ENCODE results near the gene CCDC178. TPM values are rescaled to one million over a fixed set of nuclear protein-coding genes. Genes with fewer than 3 reads are reported as not detected.

CCDC178 gene, protein sequence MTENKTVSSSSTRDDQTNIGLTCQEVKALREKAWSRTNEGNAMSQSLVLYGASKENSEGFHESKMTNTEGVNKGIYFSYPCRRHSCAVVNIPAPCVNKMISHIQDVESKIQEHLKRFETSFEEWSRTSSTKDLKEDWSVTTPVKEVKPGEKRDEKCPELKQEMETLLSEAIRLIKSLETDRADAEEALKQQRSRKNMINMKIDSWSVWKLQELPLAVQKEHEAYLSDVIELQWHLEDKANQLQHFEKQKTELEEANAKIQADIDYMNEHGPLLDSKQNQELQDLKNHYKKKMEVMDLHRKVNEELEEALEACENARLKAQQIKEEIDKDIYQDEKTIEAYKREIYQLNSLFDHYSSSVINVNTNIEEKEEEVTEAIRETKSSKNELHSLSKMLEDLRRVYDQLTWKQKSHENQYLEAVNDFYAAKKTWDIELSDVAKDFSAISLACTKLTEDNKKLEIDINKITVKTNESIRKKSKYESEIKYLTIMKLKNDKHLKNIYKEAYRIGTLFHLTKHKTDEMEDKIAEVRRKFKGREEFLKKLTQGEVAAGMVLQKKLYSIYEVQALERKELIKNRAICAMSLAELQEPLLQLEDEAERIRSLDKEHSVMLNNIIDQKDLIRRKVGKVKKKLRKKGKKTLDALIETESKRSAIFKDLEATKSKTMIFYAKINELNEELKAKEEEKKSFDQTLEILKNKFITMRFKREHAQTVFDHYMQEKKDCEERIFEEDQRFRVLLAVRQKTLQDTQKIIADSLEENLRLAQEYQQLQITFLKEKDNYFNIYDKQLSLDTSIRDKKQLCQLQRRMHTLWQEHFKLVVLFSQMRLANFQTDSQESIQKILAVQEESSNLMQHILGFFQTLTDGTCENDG
- total RNA-seq = under 0.01 TPM in 1 of 2 replicates, not detected in the other

DNA sequence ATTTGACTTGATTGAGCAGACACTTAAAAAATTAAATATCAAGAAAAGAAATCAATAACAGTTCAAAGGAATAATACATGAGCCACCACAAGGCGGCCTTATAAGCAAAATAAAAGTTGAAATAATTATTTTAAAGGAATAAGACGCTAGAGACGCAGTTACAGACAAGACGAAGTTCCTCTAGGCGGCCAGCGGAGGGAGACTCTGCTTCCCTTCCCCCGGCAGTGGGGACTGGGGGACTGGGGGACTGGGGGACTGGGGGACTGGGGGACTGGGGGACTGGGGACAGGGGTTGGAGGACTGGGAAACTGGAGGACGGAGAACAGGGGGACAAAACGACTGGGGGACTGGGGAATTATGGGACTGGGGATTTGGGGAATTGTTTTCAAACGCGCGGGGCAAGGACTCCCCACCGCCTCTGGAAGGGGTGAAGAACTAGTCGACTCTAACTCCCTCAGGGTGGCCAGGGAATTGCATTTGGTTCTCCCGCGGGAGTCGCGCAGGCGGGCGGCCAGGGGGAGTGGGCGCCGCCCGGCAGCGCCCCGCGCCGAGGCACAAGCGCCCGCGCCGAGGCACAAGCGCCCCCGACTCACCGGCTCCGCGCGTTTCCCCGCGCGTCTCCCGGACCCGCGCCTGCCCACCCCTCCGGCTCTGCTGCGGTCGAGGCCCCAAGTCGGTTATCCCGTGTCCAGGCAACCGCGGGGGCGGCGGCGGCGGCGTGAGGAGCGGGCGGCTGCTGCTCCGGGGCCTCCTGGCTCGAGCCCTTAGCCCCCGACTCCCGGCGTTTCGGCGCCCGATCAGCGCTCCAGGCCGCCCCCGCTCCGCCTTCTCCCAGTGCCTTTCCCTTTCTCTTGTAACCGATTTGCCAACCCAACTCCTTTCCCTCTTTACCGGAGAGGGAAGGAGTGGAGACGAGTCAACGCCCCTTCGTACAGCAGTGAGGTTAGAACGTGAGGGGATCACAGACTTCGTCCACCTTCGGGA, at the start of gene CCDC178:
TSS of gene CCDC178 (minus strand) at position 662 of the 984 bp plus-strand sequence. CDS start 28,633 bp downstream, outside the sequence.

Other genes starting within 250 kb of the CCDC178 start
- 0.14 and 0.22 TPM in 2 replicates for gene ASXL3, start 137.5 kb upstream of the CCDC178 start, total RNA-seq